SU-DHL-6 (cell line): ENCODE measurements around the gene KRT17.

Source experiments
- EZH2phosphoT487 ChIP-seq: fragments of 200-600 bp; sonication (generic), shearing (Covaris generic); conservative IDR thresholded peaks from 2 replicates; pipeline ENCODE4 v1.6.1; 2018; ENCODE audit warnings: mild to moderate bottlenecking, antibody characterized with exemption, low read length, moderate library complexity, mixed read lengths
- TF ChIP-seq, protein P1 (sequence below): fragments of 200-600 bp; sonication (generic); IDR thresholded peaks from one replicate; pipeline ENCODE4 v1.5.1; 2017; ENCODE audit warnings: antibody characterized with exemption, mild to moderate bottlenecking, low read length, moderate library complexity; ENCODE audit not compliant: insufficient read depth, poor library complexity, severe bottlenecking

DNA sequence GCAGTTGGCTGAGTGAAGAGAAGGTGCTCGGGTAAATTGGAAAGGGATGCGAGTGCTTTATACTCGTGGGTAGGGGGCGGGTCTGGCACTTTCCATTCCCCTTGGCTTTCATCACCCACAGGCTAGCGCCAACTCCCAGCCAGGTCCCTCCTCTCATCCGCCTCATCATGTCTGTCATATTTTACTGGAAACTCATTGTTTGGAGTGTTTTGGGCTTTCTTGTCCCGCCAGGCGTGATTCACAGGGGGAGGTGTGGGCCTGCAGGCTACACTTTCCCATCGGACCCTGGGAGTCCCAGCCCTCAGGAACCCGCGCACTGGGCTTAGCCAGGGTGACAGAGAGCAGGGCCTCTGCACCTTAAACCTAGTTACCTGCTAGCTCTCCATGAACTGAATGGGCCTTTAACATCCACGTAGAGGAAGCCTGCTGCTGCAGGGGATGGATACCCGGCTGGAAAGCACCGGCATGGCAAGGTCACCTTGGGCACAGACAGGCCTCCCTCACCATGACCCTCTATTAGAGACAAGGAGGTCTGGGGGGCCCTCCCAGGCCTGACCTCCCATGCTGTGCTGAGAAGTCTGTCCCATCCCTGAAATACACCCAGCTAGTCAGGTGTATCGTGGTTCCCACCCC, 37.4 kb downstream of the KRT17 start, which contains the start of gene KRT14:
- TF ChIP-seq, protein P1, sequence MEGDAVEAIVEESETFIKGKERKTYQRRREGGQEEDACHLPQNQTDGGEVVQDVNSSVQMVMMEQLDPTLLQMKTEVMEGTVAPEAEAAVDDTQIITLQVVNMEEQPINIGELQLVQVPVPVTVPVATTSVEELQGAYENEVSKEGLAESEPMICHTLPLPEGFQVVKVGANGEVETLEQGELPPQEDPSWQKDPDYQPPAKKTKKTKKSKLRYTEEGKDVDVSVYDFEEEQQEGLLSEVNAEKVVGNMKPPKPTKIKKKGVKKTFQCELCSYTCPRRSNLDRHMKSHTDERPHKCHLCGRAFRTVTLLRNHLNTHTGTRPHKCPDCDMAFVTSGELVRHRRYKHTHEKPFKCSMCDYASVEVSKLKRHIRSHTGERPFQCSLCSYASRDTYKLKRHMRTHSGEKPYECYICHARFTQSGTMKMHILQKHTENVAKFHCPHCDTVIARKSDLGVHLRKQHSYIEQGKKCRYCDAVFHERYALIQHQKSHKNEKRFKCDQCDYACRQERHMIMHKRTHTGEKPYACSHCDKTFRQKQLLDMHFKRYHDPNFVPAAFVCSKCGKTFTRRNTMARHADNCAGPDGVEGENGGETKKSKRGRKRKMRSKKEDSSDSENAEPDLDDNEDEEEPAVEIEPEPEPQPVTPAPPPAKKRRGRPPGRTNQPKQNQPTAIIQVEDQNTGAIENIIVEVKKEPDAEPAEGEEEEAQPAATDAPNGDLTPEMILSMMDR = no peak
- no peak for TF ChIP-seq EZH2phosphoT487
